Activated T-cell treated with anti-CD3 and anti-CD28 coated beads for 1 hour (primary cell): ENCODE data around the gene BAIAP2L1.
"Not testable (repeated sequence)": the region's sequence is repeated elsewhere in the genome, so short reads cannot be mapped to it uniquely, and the experiment has no call there.

Source experiments
- DNase-seq: peaks from one replicate; pipeline ENCODE4 v3.0.0-alpha.2; 2020; ENCODE audit warnings: low read depth

BAIAP2L1 gene

GRCh38 chr7:98319176-98319575, 81.7 kb downstream of the BAIAP2L1 start:
- DNase-seq = no peak

GRCh38 chr7:98317366-98318040, 83.4 kb downstream of the BAIAP2L1 start:
- no peak for DNase-seq

- not testable (repeated sequence) for DNase-seq
Measured at GRCh38 chr7:98315994-98316527, 84.8 kb downstream of the BAIAP2L1 start.

- no peak for DNase-seq
Measured at GRCh38 chr7:98315318-98315993, 85.4 kb downstream of the BAIAP2L1 start.

- DNase-seq = no peak
Measured at GRCh38 chr7:98314469-98314868, 86.4 kb downstream of the BAIAP2L1 start.

GRCh38 chr7:98312201-98312600, 88.7 kb downstream of the BAIAP2L1 start:
- no peak for DNase-seq

GRCh38 chr7:98309566-98309965, 91.3 kb downstream of the BAIAP2L1 start:
- no peak for DNase-seq

GRCh38 chr7:98307971-98308466, 92.9 kb downstream of the BAIAP2L1 start:
- no peak for DNase-seq

- no peak for DNase-seq
Measured at GRCh38 chr7:98305951-98306535, 94.8 kb downstream of the BAIAP2L1 start.

- DNase-seq = no peak
Measured at GRCh38 chr7:98303906-98304305, 97.0 kb downstream of the BAIAP2L1 start.

GRCh38 chr7:98303176-98303865, 97.6 kb downstream of the BAIAP2L1 start:
- DNase-seq = no peak

- no peak for DNase-seq
Measured at GRCh38 chr7:98301693-98302470, 99.0 kb downstream of the BAIAP2L1 start.

GRCh38 chr7:98300595-98301372, 100.1 kb downstream of the BAIAP2L1 start:
- DNase-seq = no peak

- no peak for DNase-seq
Measured at GRCh38 chr7:98297626-98298286, 103.1 kb downstream of the BAIAP2L1 start.

GRCh38 chr7:98296833-98297232, 104.1 kb downstream of the BAIAP2L1 start:
- no peak for DNase-seq

GRCh38 chr7:98295467-98296192, 105.3 kb downstream of the BAIAP2L1 start:
- DNase-seq = no peak

GRCh38 chr7:98294798-98295382, 106.0 kb downstream of the BAIAP2L1 start:
- DNase-seq = peak; percentile 17

GRCh38 chr7:98294326-98294725, 106.6 kb downstream of the BAIAP2L1 start:
- DNase-seq = no peak

GRCh38 chr7:98293746-98294145, 107.1 kb downstream of the BAIAP2L1 start:
- no peak for DNase-seq
